ENCODE measurements around the gene HS6ST1. TPM values are rescaled to one million over a fixed set of nuclear protein-coding genes. Genes with fewer than 3 reads are reported as not detected.

HS6ST1 gene
- total RNA-seq, 4 donors from 2014 or later = 44.6 to 63.3 (median 53.5) TPM

DNA sequence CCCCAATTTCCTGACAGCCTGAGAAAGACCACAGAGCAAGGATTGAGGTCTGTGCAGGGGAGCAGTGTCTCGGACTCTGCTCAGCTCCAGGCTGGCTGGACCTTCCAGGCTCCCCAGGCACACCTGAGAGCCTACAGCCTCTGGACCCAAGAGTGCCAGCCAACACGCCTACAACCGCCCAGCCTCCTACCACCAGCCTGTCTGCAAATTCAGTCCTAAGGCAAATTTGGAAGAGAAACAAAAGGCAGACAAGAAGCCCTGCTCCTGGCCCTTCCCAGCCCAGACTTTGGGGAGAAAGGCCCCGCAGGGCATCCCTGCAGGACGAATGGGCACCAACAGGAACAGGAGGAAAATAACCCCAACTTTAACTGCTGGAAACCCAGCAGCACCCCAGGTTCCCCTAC, 1.9 kb downstream of the HS6ST1 start:
- H3K4me1 ChIP-seq = peaks cover 52 to 71% of the 10 kb centered on the region in 2 donors
- in situ Hi-C loops (cut with MboI; ENCODE audit: low sequenced_read_pairs in 4 of 4) (loop anchor here in 1 of 4 donors (25.0 kb wide), 1 partner anchor 421 kb away; no protein-coding TSS in a partner anchor), intact Hi-C loops (cut with DNase I; ENCODE audit: low total_unique reads) (loop anchor here (10.0 kb wide), 1 partner anchor 432 kb away; the partner anchor contains the start of gene AMMECR1L)
- H3K4me3 ChIP-seq = peak overlapping the region; percentile 78 to 92 (median 83)
- H3K27ac ChIP-seq = no peak overlapping the region
- TF ChIP-seq, protein P1, sequence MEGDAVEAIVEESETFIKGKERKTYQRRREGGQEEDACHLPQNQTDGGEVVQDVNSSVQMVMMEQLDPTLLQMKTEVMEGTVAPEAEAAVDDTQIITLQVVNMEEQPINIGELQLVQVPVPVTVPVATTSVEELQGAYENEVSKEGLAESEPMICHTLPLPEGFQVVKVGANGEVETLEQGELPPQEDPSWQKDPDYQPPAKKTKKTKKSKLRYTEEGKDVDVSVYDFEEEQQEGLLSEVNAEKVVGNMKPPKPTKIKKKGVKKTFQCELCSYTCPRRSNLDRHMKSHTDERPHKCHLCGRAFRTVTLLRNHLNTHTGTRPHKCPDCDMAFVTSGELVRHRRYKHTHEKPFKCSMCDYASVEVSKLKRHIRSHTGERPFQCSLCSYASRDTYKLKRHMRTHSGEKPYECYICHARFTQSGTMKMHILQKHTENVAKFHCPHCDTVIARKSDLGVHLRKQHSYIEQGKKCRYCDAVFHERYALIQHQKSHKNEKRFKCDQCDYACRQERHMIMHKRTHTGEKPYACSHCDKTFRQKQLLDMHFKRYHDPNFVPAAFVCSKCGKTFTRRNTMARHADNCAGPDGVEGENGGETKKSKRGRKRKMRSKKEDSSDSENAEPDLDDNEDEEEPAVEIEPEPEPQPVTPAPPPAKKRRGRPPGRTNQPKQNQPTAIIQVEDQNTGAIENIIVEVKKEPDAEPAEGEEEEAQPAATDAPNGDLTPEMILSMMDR (IDR thresholded peaks at IDR 0.05 in 4 of 5, conservative IDR thresholded peaks at IDR 0.05 in 1 of 5) = no peak
- no peak for TF ChIP-seq POLR2A (IDR thresholded peaks at IDR 0.05)
- no peak for DNase-seq
- no peaks in the 10 kb centered on the region for H3K27me3 ChIP-seq
- no peaks in the 10 kb centered on the region for H3K36me3 ChIP-seq
- no peak for ATAC-seq
- no peaks in the 10 kb centered on the region for H3K9me3 ChIP-seq

DNA sequence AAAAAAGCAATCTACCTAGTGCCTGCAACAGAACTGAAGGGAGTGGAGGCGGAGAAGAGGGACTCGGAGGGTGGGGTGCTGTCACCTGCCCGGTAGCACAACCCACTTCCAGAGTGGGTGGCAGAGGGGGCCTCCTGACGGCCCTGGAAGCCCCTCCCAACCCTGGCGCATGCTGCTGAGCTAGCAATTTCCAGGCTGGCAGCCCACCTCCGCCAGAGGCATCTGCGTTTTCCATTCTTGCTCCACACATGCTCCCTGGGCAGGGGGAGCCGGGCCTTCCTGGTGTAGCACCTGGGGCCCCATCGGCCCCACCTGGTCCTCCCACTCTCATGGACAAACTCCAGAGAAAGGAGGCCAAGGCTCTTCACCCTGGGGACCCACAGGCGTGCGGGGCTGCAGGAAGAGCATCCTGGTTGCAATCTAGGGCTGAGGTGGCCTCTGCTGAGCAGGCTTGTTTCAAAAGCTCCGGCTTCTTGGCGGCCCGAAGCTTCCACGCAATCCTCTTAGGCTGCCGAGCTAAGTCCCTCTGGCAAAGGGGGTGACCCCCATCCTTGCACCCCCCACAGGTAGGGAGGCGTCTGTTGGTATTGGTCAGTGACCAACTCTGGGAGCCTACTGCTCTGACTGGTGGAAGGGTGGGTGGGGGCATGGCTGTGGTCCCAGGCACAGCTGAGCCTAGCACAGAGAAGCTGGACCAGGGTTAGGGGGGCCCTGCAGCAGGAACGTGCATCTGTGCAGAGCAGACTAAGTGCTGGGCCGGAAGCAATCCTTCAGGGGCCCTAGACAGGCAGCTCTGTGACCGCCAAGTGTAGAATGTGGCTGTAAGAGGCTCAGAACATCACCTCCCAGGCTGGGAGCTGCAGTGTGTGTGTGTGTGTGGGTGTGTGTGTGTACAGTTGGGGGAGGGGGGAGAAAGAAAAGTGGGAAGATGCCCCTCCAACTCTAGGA, 2.6 kb downstream of the HS6ST1 start:
- ATAC-seq (no peak), DNase-seq (no peak)
- no peaks in the 10 kb centered on the region for H3K36me3 ChIP-seq
- H3K27me3 ChIP-seq = no peaks in the 10 kb centered on the region
- H3K27ac ChIP-seq = no peak overlapping the region
- H3K4me3 ChIP-seq = peak overlapping the region in 3 of 4 donors; percentile 78 to 92 (median 86)
- in situ Hi-C loops (cut with MboI; ENCODE audit: low sequenced_read_pairs in 4 of 4) = loop anchor here in 1 of 4 donors (25.0 kb wide), 1 partner anchor 421 kb away; no protein-coding TSS in a partner anchor
- TF ChIP-seq POLR2A (IDR thresholded peaks at IDR 0.05) = no peak
- TF ChIP-seq, protein P1 (IDR thresholded peaks at IDR 0.05 in 4 of 5, conservative IDR thresholded peaks at IDR 0.05 in 1 of 5) = no peak
- intact Hi-C loops (cut with DNase I; ENCODE audit: low total_unique reads) = loop anchor here (10.0 kb wide), 1 partner anchor 431 kb away; the partner anchor contains the start of gene AMMECR1L
- peaks cover 52 to 74% of the 10 kb centered on the region in 2 donors for H3K4me1 ChIP-seq
- H3K9me3 ChIP-seq = no peaks in the 10 kb centered on the region

DNA sequence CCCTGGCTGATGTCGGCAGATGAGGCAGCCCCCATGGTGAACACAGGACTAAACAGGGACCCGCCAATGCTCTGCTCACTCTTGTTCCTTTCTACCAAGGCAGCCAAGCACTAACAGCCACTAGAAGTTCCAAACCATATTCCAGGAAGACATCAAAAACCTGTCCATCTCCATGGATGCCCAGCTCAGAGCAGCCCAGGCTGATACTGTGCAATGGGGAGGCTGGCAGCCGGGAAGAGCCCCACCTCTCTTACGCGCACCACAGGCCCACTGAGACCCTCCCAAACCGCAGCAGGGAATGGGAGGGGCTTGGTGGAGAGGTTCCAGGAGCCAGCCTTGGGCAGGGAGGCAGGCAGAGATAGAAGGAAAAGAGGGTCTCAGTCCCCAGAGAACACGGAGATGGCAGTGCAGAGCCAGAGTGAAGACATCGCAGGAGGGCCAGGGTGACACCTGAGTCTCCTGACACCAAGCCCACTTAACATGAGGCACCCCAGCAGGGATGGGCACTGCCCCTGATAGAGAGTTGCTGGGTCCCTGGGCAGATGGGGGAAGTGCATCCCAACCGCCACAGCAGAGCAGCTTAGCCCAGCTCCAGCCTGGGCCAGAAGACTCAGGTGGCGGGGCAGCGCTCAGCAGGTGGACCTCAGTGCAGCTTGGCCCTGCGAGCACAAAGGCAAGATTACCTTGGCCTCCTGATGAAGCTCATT, 3.4 kb downstream of the HS6ST1 start:
- Histone ChIP-seq H3K27ac (no peak overlapping the region), H3K4me3 (no peak overlapping the region), H3K9me3 (no peaks in the 10 kb centered on the region), H3K4me1 (peaks cover 58 to 82% of the 10 kb centered on the region in 2 donors), H3K36me3 (no peaks in the 10 kb centered on the region), H3K27me3 (no peaks in the 10 kb centered on the region)
- in situ Hi-C loops (cut with MboI; ENCODE audit: low sequenced_read_pairs in 4 of 4) = loop anchor here in 1 of 4 donors (25.0 kb wide), 1 partner anchor 422 kb away; no protein-coding TSS in a partner anchor
- no peak for TF ChIP-seq POLR2A (IDR thresholded peaks at IDR 0.05)
- ATAC-seq = no peak
- intact Hi-C loops (cut with DNase I; ENCODE audit: low total_unique reads) = loop anchor here (10.0 kb wide), 1 partner anchor 430 kb away; the partner anchor contains the start of gene AMMECR1L
- no peak for DNase-seq

GRCh38 chr2:128314348-128315121, 4.1 kb downstream of the HS6ST1 start:
- TF ChIP-seq POLR2A (IDR thresholded peaks at IDR 0.05) = no peak
- TF ChIP-seq, protein P1 (IDR thresholded peaks at IDR 0.05 in 4 of 5, conservative IDR thresholded peaks at IDR 0.05 in 1 of 5) = no peak
- no peak overlapping the region for H3K27ac ChIP-seq
- no peaks in the 10 kb centered on the region for H3K9me3 ChIP-seq
- H3K4me3 ChIP-seq = no peak overlapping the region
- H3K27me3 ChIP-seq = no peaks in the 10 kb centered on the region
- no peak for ATAC-seq
- intact Hi-C loops (cut with DNase I; ENCODE audit: low total_unique reads) = loop anchor here (10.0 kb wide), 1 partner anchor 430 kb away; the partner anchor contains the start of gene AMMECR1L
- in situ Hi-C loops (cut with MboI; ENCODE audit: low sequenced_read_pairs in 4 of 4) = loop anchor here in 1 of 4 donors (25.0 kb wide), 1 partner anchor 423 kb away; no protein-coding TSS in a partner anchor
- DNase-seq = no peak
- no peaks in the 10 kb centered on the region for H3K36me3 ChIP-seq
- H3K4me1 ChIP-seq = peaks cover 65 to 88% of the 10 kb centered on the region in 2 donors
